Lower lobe of right lung (tissue), 2 donors: ENCODE measurements around the gene CTAGE4. TPM values are rescaled to one million over a fixed set of nuclear protein-coding genes. Genes with fewer than 3 reads are reported as not detected.
"Not testable (repeated sequence)": the region's sequence is repeated elsewhere in the genome, so short reads cannot be mapped to it uniquely, and the experiment has no call there.

ENCODE experiments used
- ATAC-seq, 2 donors: fragments of 200-7000 bp; cut with Tn5 transposase; one replicate each; pipeline ENCODE4 v1.9.1; 2020 to 2022; ENCODE audit warnings: mild to moderate bottlenecking in 2 of 2, moderate library complexity in 2 of 2
- DNase-seq: peaks from one replicate; pipeline ENCODE4 v3.0.0-alpha.2; 2020
- H3K27ac ChIP-seq: fragments of 200-600 bp; one replicate; pipeline ENCODE4 v1.8.0; 2022
- H3K27me3 ChIP-seq: fragments of 200-600 bp; one replicate; pipeline ENCODE4 v1.8.0; 2022; ENCODE audit warnings: low read depth
- H3K36me3 ChIP-seq: fragments of 200-600 bp; one replicate; pipeline ENCODE4 v1.8.0; 2022; ENCODE audit warnings: mild to moderate bottlenecking
- H3K4me1 ChIP-seq: fragments of 200-600 bp; one replicate; pipeline ENCODE4 v1.8.0; 2022
- H3K4me3 ChIP-seq: fragments of 200-600 bp; one replicate; pipeline ENCODE4 v1.8.0; 2022; ENCODE audit warnings: mild to moderate bottlenecking
- H3K9me3 ChIP-seq: fragments of 200-600 bp; one replicate; pipeline ENCODE4 v1.8.0; 2022
- CTCF ChIP-seq: fragments of 200-600 bp; IDR thresholded peaks from one replicate; pipeline ENCODE4 v1.8.0; 2022; ENCODE audit warnings: antibody characterized with exemption, mild to moderate bottlenecking
- intact Hi-C: fragments of 100-400 bp; cut with DNase I; formaldehyde crosslinking; loops from one replicate; pipeline ENCODE4 v1.11.0; 2022
- long read RNA-seq: library from polyadenylated mRNA; unstranded; transcript quantifications from one replicate; pipeline ENCODE4 v2.0.0, GENCODE V29; 2021
- total RNA-seq: library from RNA; stranded (reverse); fragmentation: NEBNext Ultra II Directional; extraction: Animal tissue kit (Norgen Biotek cat#: 25700); gene quantifications from one replicate; pipeline ENCODE4 v1.2.1, GENCODE V29; 2021
- donor health status: DM: no; HTN: yes; CAD: no; lungs with severe emphysema.

The CTAGE4 gene
- total RNA-seq: 8.5 TPM
- long read RNA-seq: 0 reads

GRCh38 chr7:144183166-144183565, at the start of gene CTAGE4:
Gene CTAGE4, plus strand, starts transcription at chr7:144183466. Its CDS starts 38 bp downstream, at chr7:144183504.
- H3K4me1 ChIP-seq, intact Hi-C loops, H3K4me3 ChIP-seq, ATAC-seq, H3K36me3 ChIP-seq, H3K27me3 ChIP-seq, H3K27ac ChIP-seq, H3K9me3 ChIP-seq, DNase-seq: not testable (repeated sequence)

- H3K36me3 ChIP-seq: no peaks in the 10 kb centered on the region
- no peaks in the 10 kb centered on the region for H3K4me1 ChIP-seq
- intact Hi-C loops: no loop called here
- ATAC-seq (no peak), DNase-seq (no peak)
- no peaks in the 10 kb centered on the region for H3K9me3 ChIP-seq
- no peak overlapping the region for H3K4me3 ChIP-seq
- no peak for TF ChIP-seq CTCF
- no peaks in the 10 kb centered on the region for H3K27me3 ChIP-seq
- H3K27ac ChIP-seq: no peak overlapping the region
Observed at GRCh38 chr7:144134116-144134515, 49.1 kb upstream of the CTAGE4 start.

- no peaks in the 10 kb centered on the region for H3K9me3 ChIP-seq
- H3K4me1 ChIP-seq: no peaks in the 10 kb centered on the region
- H3K27me3 ChIP-seq: no peaks in the 10 kb centered on the region
- no peak overlapping the region for H3K4me3 ChIP-seq
- intact Hi-C loops: no loop called here
- no peak overlapping the region for H3K27ac ChIP-seq
- H3K36me3 ChIP-seq: no peaks in the 10 kb centered on the region
- TF ChIP-seq CTCF: no peak
- no peak for ATAC-seq
- DNase-seq: no peak
Observed at GRCh38 chr7:144137501-144137900, 45.8 kb upstream of the CTAGE4 start.

GRCh38 chr7:144142187-144142586, 41.1 kb upstream of the CTAGE4 start:
- H3K27me3 ChIP-seq: no peaks in the 10 kb centered on the region
- intact Hi-C loops: no loop called here
- H3K36me3 ChIP-seq: no peaks in the 10 kb centered on the region
- ATAC-seq (no peak), DNase-seq (no peak)
- TF ChIP-seq CTCF: no peak
- H3K4me3 ChIP-seq: no peak overlapping the region
- no peaks in the 10 kb centered on the region for H3K4me1 ChIP-seq
- peaks cover 2% of the 10 kb centered on the region for H3K9me3 ChIP-seq
- no peak overlapping the region for H3K27ac ChIP-seq

- no peaks in the 10 kb centered on the region for H3K27me3 ChIP-seq
- DNase-seq (no peak), ATAC-seq (no peak)
- intact Hi-C loops: no loop called here
- H3K4me1 ChIP-seq: no peaks in the 10 kb centered on the region
- H3K36me3 ChIP-seq: no peaks in the 10 kb centered on the region
- H3K4me3 ChIP-seq: no peak overlapping the region
- H3K27ac ChIP-seq: no peak overlapping the region
- peaks cover 24% of the 10 kb centered on the region for H3K9me3 ChIP-seq
- no peak for TF ChIP-seq CTCF
Observed at GRCh38 chr7:144144426-144144825, 38.8 kb upstream of the CTAGE4 start.

GRCh38 chr7:144148224-144148827, 34.9 kb upstream of the CTAGE4 start:
- no peak for TF ChIP-seq CTCF
- H3K9me3 ChIP-seq: peaks cover 30% of the 10 kb centered on the region
- no peaks in the 10 kb centered on the region for H3K27me3 ChIP-seq
- ATAC-seq (no peak), DNase-seq (no peak)
- no peaks in the 10 kb centered on the region for H3K4me1 ChIP-seq
- H3K27ac ChIP-seq: no peak overlapping the region
- H3K4me3 ChIP-seq: no peak overlapping the region
- H3K36me3 ChIP-seq: no peaks in the 10 kb centered on the region
- intact Hi-C loops: no loop called here
